Measurements from ENCODE around the gene RARRES1.
A peak's percentile ranks its signal among the peaks of the same experiment; 100 is the strongest.

RARRES1 gene

DNA sequence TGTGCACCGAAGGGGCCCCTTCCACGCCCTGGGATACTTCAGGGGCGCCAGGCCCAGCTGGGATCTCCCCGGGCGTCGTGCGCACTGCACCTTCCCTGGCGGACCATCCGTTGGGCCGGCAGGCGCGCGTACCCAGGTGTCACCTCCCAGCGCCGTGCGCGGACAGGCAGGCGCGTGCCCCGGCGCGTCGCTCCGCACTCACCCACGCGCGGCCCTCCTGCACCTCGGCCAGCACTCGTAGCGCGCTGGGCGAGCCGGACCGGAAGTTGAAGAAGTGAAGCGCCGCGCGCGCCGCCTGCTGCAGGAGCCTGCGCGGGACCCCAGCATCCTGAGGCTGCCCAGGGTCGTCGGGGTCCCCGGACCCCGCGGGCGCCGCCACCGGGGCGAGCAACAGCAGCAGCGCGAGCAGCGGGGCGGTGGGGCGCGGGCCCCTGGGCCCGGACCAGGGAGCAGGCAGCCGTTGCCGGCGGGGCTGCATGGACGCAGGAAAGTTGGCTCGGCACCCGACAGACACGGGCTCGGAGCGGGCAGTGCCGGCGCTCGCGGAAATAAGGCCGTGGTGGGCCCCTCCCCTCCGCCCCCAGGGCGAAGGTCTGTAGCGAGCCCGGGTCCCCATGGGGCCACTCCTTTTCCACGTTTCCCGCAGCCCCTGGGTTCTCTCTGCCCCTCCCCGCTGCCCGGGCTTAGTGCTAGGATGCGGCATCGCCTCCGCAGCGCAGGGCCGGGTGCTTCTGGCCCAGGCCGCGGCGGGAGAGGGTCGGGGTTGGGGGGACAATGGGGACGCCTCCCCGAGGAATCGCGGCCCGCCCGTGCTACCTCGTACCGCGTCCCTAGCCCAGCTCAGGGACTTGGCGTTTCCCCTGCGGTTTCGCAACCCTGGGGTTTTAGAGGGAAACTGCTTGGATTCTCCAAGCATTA lies at the start of gene RARRES1:
Gene RARRES1 (minus strand): TSS at position 520 of the 918 bp plus-strand sequence. CDS start 42 bp downstream, at position 478.
- peak; percentile 61 for DNase-seq (ENCODE audit: low spot score)

GRCh38 chr3:158781849-158782248 lies 49.6 kb upstream of the RARRES1 start:
- DNase-seq (ENCODE audit: low spot score), result no peak

- no peak for DNase-seq (ENCODE audit: low spot score)
These were observed 48.9 kb upstream of the RARRES1 start for GRCh38 chr3:158781191-158781590.

GRCh38 chr3:158780766-158781165 lies 48.5 kb upstream of the RARRES1 start:
- no peak for DNase-seq (ENCODE audit: low spot score)

- no peak for DNase-seq (ENCODE audit: low spot score)
These were observed 45.1 kb upstream of the RARRES1 start for GRCh38 chr3:158777161-158777873.

DNA sequence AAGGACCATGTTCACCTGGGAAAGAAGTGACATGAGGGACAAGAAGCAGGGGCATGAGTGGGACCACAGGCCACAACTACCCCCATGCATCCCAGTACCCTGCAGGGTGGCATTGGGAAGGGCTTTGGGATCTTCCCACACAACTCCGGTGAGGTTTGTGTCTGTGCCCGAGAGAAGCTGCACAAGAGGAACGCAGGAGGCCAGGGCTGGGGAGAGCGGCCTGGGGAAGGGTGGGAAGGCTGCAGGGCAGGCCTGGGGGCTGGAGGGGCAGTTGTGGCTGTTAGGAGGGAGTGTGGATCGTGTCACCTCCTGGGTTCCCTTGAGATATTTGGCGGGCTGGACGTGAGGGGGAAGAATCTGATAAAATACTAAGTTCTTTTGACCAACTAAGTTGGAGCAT lies 44.3 kb upstream of the RARRES1 start:
- no peak for DNase-seq (ENCODE audit: low spot score)

- no peak for DNase-seq (ENCODE audit: low spot score)
These were observed 43.5 kb upstream of the RARRES1 start for GRCh38 chr3:158775426-158776410.

- DNase-seq (ENCODE audit: low spot score), result no peak
These were observed 42.7 kb upstream of the RARRES1 start for GRCh38 chr3:158774965-158775364.

DNA sequence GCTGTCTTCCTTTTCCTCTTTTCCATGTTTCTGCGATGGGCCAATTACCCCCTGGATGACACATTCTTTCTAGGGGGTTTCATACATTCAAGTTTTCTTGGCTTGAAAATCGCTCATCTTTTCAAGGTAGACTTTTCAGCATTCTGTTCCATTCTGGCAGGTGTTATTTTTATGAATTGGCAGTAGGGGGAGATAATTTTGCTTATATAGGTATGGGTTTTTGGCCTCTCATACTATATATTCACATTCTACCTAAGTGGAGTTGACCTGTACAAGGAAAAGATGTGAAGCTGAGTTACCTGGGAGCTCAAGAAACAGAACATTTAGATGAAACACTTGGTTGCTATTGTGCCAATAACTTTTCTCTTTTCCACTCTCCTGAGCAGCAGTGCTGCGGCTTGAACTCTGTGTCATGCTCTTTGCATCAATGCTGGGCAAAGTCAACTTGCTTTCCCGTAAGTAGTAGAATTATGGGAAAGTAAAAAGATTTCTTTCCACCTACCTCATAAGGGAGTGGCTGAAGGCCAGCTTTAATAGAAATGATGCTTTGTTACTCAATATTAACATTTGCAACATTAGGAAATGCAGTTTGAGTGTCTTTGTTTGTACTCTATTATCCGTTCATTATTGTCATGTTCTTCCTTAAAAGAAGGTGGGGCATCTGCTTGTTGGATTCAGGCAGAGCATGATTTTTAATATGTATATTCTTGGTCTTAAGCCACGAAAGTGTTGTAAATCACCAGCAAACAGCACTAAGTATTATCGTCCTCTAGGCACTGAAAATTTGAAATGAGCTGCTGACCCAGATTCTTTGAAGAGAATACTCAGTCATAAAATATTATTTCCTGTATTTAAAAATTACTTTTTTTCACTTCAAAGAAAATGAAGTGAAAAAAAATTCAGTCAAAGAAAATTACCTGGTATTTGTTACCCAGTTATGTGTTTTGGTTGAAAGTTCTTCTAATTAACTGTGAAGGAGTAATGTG lies 41.9 kb upstream of the RARRES1 start:
- DNase-seq (ENCODE audit: low spot score), result peak; percentile 19

- DNase-seq (ENCODE audit: low spot score), result peak; percentile 56
These were observed 40.9 kb upstream of the RARRES1 start for GRCh38 chr3:158773166-158773565.

DNA sequence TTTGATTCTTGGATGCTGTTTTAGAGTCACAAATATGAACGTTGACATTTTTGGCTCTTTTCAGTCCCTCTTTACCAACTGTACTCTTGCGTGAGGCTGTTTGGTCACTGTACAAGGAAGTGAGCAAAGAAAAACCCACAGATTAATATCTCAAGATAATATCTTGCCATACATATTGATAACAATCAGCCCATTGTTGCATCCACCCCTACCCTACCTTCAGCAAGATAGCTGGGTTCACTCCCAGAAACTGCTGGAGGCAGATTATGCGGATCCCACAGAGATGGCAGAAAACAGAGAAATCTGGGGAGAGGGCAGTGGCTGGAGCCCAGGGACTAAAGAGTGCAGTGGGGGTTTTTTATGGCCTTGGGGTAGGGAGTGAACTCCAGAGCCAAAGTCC lies 39.7 kb upstream of the RARRES1 start:
- DNase-seq (ENCODE audit: low spot score), result no peak

GRCh38 chr3:158771577-158771976 lies 39.3 kb upstream of the RARRES1 start:
- DNase-seq (ENCODE audit: low spot score), result no peak

GRCh38 chr3:158770741-158771350 lies 38.6 kb upstream of the RARRES1 start:
- no peak for DNase-seq (ENCODE audit: low spot score)

DNA sequence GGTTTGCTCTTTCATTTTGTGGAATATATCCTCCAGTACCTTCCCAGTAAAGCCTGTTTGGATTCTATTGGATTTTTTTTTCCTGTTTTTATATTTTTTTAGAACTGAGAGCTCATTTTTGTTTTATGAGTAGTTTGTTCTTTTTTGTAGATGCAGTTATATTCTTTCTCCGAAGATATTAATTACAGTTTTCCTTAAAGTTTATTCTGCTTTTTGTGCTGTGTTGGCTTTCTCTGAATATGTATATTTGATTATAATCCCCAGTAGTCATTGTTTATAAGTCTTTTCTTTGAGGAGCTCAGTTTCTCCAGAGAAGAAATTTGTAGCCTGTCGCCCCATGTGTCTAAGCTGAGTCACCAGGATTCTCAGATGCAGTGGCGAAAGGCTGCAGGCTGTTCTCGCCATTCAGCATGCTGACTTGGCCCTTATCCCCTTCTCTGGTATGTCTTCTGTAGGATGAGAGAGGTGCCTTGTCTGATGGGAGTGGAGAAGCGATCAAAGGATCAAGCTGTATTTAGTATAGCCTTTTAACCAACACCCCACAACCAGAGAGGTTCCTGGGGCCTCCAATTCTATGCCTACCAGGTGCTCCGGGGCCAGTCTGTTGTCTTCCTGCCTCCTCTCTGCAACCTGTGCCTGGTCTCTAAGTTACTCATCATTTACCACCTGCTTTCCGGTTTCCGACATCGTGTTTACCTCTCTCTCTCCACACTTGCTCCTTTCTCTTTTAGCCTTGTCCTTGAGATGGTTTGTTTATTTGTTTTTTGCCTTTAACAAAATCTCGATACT lies 37.9 kb upstream of the RARRES1 start:
- no peak for DNase-seq (ENCODE audit: low spot score)

DNA sequence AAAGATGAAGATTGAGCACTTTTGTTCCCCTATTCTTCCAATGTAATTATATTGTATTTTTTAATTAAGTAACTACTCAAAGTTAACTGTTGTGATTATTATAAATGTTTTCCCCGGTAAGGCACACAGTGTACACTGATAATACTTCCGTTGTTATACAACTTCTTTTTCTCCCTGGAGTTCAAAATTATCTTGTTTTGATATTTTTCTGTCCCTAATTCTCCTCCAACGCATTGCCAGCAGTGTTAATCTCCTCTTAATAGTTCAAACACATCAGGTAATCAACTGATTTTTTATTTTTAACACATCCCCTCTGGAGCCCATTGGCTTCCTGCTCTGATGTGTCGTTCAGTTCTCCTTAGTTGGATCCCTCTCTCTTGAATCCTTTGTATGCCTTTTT lies 37.3 kb upstream of the RARRES1 start:
- no peak for DNase-seq (ENCODE audit: low spot score)

- DNase-seq (ENCODE audit: low spot score), result no peak
These were observed 36.8 kb upstream of the RARRES1 start for GRCh38 chr3:158768881-158769543.

- DNase-seq (ENCODE audit: low spot score), result no peak
These were observed 36.1 kb upstream of the RARRES1 start for GRCh38 chr3:158768361-158768787.

DNA sequence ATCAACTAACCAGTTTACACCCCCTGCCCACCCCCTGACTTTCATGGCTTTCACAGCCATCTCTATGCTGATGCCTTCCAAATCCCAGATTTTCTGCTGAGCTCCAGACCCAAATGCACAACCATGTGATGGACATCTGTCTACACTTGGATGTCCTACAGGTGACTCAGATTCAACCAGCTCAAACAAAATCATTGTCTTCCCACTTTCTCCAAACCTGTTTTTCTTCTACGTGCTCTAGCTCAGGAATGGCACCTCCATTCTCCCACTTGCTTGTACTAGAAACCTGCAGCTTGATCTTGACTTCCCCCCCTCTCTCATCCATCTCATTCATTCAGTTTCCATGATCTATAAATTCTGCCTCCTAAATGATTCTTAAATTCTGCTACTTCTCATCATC lies 34.1 kb upstream of the RARRES1 start:
- no peak for DNase-seq (ENCODE audit: low spot score)

Data from hematopoietic multipotent progenitor cell treated with erythropoietin and hydrocortisone succinate and interleukin-3 and kit ligand, for 17 days (in vitro differentiated cells).